Uterus (tissue), 2 donors: ENCODE results near the gene HPSE2.

ENCODE experiments used
- POLR2A ChIP-seq, 2 donors: fragments of 450-650 bp; IDR thresholded peaks; one replicate each; pipeline ENCODE4 v1.6.1; 2016; ENCODE audit warnings: antibody characterized with exemption in 2 of 2, mild to moderate bottlenecking in 1 of 2, moderate library complexity in 1 of 2
- TF ChIP-seq, protein P1 (sequence below), 4 experiments: fragments of 200-600 bp in 2 of 4; fragments of 450-650 bp in 2 of 4; sonication (generic) in 2 of 4; IDR thresholded peaks; one replicate each; pipeline ENCODE4 v1.5.1; 2016 to 2019; ENCODE audit warnings: antibody characterized with exemption in 4 of 4, mild to moderate bottlenecking in 2 of 4, moderate library complexity in 1 of 4

DNA sequence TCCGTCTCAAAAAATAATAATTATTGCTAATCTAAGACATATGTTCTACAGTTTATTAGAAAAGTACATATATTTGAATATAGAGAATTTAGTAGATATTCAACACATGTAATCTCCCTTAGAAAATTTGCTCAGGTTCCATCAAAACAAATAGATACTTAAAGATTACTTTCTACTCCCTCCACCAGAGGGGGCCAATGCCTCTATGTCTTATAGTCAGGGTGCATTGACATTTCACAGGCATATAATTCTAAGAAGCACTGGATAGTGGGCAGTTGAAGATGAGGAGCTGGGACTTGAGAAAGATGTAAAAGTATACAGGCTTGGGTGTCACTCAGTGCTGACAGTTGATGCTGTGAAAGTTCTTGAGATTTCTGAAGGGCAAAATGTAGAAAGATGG, 487.4 kb downstream of the HPSE2 start:
- TF ChIP-seq, protein P1, sequence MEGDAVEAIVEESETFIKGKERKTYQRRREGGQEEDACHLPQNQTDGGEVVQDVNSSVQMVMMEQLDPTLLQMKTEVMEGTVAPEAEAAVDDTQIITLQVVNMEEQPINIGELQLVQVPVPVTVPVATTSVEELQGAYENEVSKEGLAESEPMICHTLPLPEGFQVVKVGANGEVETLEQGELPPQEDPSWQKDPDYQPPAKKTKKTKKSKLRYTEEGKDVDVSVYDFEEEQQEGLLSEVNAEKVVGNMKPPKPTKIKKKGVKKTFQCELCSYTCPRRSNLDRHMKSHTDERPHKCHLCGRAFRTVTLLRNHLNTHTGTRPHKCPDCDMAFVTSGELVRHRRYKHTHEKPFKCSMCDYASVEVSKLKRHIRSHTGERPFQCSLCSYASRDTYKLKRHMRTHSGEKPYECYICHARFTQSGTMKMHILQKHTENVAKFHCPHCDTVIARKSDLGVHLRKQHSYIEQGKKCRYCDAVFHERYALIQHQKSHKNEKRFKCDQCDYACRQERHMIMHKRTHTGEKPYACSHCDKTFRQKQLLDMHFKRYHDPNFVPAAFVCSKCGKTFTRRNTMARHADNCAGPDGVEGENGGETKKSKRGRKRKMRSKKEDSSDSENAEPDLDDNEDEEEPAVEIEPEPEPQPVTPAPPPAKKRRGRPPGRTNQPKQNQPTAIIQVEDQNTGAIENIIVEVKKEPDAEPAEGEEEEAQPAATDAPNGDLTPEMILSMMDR (IDR thresholded peaks at IDR 0.05), result no peak
- TF ChIP-seq POLR2A (IDR thresholded peaks at IDR 0.05), result no peak
